ENCODE data around the gene LUM. TPM values are rescaled to one million over a fixed set of nuclear protein-coding genes. Genes with fewer than 3 reads are reported as not detected.
A peak's percentile ranks its signal among the peaks of the same experiment; 100 is the strongest.

LUM gene
- total and polyA plus RNA-seq, 2 of the 4 experiments (the other 2 are of a cell fraction) = 50.0 to 70.5 TPM

- Histone ChIP-seq H2BK15ac (ENCODE audit: low read depth, low read length) (no peak overlapping the region), H4K91ac (ENCODE audit: insufficient read depth, low read depth, low read length) (no peak overlapping the region), H3K9me1 (ENCODE audit: insufficient read depth, low read length) (no peaks in the 10 kb centered on the region), H4K5ac (ENCODE audit: low read depth, low read length) (0 out of 2 replicates have a peak overlapping the region, but pooled peaks have one; percentile 54), H3K23ac (ENCODE audit: low read depth, low read length) (no peak overlapping the region), H2BK5ac (ENCODE audit: low read depth, low read length, poor library complexity, severe bottlenecking) (no peak overlapping the region), H2BK20ac (ENCODE audit: low read depth, low read length) (peak overlapping the region; percentile 42; the same call in 1 of the 2 replicates), H2AK5ac (ENCODE audit: low read depth, low read length) (no peak overlapping the region), H3K4me3 (ENCODE audit: insufficient read depth, low read depth, low read length) (no peak overlapping the region), H4K20me1 (ENCODE audit: insufficient read depth, low read length) (no peaks in the 10 kb centered on the region), H3K79me1 (ENCODE audit: low read depth in 1 of 2, low read length in 2 of 2) (no peaks in the 10 kb centered on the region), H3K36me3 (ENCODE audit: control insufficient read depth, insufficient read depth, low read length) (no peaks in the 10 kb centered on the region; the same call in 1 of the 2 replicates), H3K27ac (ENCODE audit: insufficient read depth, low read length) (no peak overlapping the region), H2BK120ac (ENCODE audit: low read depth, low read length) (peak overlapping the region; percentile 45), H3K18ac (ENCODE audit: low read depth, low read length) (peak overlapping the region; percentile 82; the same call in 1 of the 2 replicates), H3K14ac (replicated peaks; ENCODE audit: low read depth, low read length) (no peak overlapping the region), H3K4me1 (ENCODE audit: control insufficient read depth, insufficient read depth, low read length) (peaks cover 3% of the 10 kb centered on the region; the same call in 1 of the 2 replicates), H3K27me3 (ENCODE audit: control insufficient read depth, insufficient read depth, low read length) (no peaks in the 10 kb centered on the region), H3K9ac (ENCODE audit: low read depth, low read length) (no peak overlapping the region), H2AFZ (replicated peaks; ENCODE audit: low read length, poor library complexity) (no peak overlapping the region), H3K9me3 (ENCODE audit: control insufficient read depth, insufficient read depth, low read length) (no peaks in the 10 kb centered on the region; the same call in 1 of the 2 replicates), H3K4ac (ENCODE audit: low read depth, low read length) (peak overlapping the region; percentile 64), H4K8ac (ENCODE audit: low read depth in 2 of 2, low read length in 2 of 2) (no peak overlapping the region; a peak in 1 of 4 replicates), H3K4me2 (ENCODE audit: low read depth, low read length) (no peak overlapping the region), H2AK9ac (replicated peaks; ENCODE audit: low read depth, low read length, poor library complexity) (no peak overlapping the region), H3K56ac (ENCODE audit: extremely low read depth, insufficient read depth, low read length) (no peak overlapping the region)
- intact Hi-C loops (cut with micrococcal nuclease) = no loop called here
- no peak for ATAC-seq (ENCODE audit: low read depth)
- no peak for TF ChIP-seq RFX5 (IDR thresholded peaks at IDR 0.05; ENCODE audit: low read depth, low read length)
- DNase-seq = no peak
- ChIA-PET POLR2A (ENCODE audit: unreplicated experiment) (no interaction called here), CTCF (no interaction called here)
- no TSS peak for BruUV-seq (replicated peaks)
- WGBS, 2 experiments (ENCODE audit: extremely low coverage in 2 of 2, insufficient read length in 1 of 2) = no CpG with 5 or more reads among the region's 1 CpG
- dilution Hi-C loops (cut with HindIII; ENCODE audit: low sequenced_read_pairs, unreplicated experiment) = no loop called here
- in situ Hi-C loops (cut with MboI; ENCODE audit: low sequenced_read_pairs) = no loop called here
Observed at GRCh38 chr12:91126516-91126915, 15.2 kb upstream of the LUM start.
